ENCODE results near the gene CDC42SE2.

GRCh38 chr5:131228646-131229045 lies 35.2 kb upstream of the CDC42SE2 start:
- no peak for TF ChIP-seq CTCF (conservative IDR thresholded peaks at IDR 0.05; ENCODE audit: low read length)
- TF ChIP-seq EZH2phosphoT487 (IDR thresholded peaks at IDR 0.05; ENCODE audit: borderline replicate concordance, low read depth, low read length): no peak
